Measurements from ENCODE around the gene CDK15.

- TF ChIP-seq EZH2 (IDR thresholded peaks at IDR 0.05) (no peak), POLR2AphosphoS5 (IDR thresholded peaks at IDR 0.05; ENCODE audit: borderline replicate concordance, low read depth, low read length) (no peak)
Observed at GRCh38 chr2:201925056-201925455, 118.7 kb downstream of the CDK15 start.
